HG03135 (cell line): ENCODE data around the gene PTPRM.

Experiments used
- ATAC-seq: cut with Tn5 transposase; IDR thresholded peaks from one replicate; pipeline ENCODE4 v1.9.1; 2021; ENCODE audit warnings: mild to moderate bottlenecking, moderate library complexity; ENCODE audit not compliant: unreplicated experiment

Gene PTPRM

DNA sequence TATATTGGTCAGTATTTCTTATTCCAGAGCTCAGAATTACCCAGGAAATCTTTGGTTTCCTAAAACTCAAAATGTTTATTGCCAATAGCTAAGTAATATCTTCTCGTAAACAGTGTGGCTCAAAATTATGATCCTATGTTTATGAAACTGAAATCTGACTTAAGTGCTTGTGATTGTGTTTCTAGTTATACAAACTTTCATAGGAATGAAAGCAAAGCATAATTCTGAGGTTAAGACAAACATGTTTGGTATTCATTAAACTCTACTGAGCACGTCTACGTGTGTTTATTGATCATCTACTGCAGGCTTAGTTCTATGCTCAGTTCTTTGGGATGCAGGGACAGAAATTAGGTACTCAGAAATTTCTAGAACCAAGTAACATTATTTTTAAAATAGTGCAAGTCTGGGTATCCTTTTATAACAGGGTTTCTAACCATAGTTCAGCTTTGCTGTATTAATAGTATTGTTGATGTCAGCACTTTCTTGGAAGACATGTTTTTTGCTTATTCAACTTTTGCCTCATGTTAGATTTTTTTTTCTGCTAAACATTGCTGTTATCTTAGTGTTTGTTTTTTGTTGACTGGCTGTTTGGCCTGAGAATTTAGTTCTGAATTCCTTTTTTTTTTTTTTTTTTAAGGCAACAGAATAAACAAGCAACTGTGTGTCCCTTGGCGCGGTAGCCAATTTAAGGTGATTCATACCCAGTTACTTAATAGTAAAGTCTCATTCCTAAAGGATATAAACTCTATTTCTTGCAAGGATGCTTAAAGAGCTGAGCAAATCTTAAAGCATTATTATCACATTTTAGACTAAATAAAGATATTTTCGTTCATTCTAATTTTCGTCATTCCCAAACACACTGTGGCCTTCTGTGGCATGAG, 31.3 kb downstream of the PTPRM start:
- ATAC-seq: no peak

DNA sequence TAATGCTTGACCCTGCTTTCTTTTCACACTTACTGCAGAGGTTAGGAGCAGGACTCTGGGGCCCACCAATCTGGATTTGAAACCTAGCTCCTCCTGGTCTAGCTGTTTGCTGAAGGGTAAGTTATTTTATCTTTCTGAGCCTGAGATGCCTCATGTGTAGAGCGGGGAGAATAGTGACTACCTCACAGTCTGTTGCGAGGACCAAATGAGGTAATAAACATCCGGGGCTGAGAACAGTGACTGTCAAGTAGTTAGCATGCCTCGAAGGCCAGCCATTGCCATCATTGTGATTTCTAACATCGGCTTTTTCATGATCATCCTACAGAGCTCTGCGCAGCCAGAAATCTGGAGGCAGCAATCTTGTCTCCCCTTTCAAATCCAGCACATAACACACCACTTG, 32.9 kb downstream of the PTPRM start:
- ATAC-seq: no peak

DNA sequence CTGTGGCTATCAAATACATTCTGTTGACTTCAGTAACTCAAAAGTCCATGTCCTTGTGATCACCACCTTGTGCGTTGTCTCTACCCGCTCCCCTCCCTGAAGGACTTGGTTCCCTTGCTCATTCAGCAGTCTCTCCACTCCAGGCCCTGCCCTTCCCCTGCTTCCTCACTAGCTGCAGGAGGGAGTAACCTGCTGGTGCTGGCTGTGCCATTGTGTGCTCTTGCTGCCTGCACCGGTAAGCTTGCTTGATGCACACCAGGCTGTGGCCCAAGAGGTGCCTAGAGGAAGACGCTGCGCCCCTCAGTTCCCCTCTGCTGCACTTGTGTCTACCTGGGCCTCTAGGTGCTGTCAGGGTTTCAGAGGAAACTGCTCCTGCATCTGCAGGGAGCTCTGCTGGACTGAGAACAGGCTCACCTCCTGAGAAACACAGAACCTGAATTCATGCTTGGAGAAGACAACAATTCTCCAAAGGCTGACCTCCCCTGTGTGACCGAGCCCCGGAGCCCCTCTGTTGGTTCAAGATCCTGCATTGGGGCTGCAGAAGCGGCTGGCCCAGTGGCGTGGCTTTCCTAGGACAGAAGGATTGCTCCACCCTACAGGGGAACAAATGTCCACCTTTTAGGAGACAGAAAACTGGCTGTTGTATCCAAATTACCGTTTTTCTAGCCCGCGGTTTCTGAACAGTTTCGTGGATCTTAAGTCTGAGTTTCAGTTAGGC, 33.6 kb downstream of the PTPRM start:
- no peak for ATAC-seq

DNA sequence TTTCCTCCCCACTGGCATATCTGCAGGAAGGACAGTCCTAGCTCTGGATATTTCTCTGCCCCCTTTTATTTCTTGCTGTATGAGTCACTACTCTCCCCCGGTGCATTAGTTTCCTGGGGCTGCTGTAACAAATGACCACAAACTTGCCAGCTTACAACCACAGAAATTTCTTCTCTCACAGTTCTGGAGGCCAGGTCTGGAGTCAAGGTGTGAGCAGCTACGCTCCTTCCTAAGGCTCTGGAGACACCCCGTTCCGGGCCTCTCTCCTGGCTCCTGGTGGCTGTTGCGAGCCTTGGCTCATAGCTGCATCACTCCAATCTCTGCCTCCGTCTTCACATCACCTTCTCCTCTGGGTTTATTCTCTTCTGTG, 34.1 kb downstream of the PTPRM start:
- no peak for ATAC-seq

DNA sequence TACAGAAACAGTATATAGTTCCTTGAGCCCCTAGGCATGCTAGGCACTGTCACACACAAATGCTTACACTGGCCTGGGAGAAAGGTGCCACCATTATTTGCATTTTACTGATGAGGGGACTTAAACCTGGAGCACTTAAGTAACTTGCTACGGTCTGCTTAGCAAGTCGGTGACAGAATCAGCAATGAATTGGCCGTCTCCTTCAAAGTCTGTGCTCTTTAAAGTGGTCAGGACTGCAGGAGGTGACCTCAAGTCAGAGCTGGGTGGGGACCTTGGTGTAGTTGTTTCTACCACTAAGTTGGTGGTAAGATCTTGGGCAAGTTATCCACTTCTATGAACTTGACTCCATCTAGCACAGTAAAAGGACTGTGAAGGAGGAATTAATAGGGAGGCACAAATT, 34.8 kb downstream of the PTPRM start:
- no peak for ATAC-seq

DNA sequence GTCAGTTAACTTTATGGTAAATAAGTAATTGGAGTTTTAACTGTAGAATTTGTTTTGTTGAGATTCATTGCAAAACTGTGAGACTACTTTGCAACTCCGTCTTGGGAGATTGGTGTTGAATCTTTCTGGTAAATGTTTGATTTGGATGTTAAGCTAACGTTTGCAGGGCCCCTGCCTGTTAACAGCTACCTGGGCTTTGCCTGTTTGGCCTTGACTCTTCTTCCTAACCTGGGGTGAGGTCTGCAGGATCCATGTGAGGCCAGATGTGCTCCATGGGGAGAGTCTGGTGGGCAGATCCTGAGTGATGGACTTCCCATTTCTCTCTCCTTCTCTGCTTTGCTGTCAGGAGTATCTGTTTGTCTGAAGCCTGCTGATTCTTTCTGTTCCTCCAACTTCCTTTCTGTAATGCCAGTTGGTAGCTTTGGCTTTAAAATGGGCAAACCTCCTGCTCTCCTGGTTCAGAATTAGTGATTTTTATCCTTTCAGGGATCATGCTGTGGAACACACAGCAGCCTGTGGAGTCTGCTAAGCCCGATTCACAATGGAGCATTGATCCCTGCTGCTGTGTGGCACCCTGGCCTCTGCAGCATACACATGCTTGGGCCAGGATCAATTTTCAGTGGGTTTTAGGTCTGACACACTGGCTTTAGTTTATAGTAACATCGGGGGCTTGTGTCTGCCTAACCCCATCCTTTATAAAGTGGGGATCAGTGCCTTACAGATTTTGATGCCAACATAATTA, 36.3 kb downstream of the PTPRM start:
- no peak for ATAC-seq

DNA sequence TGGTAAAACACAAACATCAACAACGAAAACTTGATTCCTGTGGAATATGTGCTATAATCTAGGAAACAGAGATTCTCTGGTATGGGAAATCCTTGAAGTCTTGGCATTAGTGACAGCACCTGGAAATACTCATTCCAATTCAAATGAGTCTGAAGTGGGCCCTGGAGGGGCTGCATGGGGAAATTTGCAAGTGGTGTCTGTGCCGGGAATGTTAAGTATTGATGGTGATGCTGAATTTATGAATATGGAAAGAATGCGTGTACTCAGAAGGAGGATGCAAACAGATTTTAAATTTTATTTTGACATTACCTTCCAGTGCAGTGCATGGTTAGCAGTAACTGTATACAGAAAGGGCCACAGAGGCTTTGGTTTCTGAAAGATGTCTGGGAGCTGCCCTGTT, 37.2 kb downstream of the PTPRM start:
- no peak for ATAC-seq

DNA sequence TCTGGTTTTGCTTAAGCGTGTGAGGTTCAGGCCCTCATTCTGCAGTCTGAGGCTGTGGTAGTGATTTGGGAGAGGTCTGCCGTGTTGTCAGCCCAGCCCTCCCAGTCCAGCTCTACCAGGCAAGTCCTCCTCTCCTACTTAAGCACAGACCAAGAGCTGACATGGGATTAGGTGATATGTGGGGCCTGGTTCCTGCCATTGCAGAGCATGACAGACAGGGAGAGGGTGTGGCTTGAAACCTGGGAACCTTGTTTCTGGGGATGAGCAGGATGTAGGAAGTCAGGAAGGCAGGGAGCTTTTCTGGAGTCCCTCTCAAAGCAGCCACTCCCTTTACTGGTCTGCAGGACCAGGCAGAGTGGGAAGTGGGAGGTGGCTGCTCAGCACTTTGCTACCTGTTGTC, 38.6 kb downstream of the PTPRM start:
- no peak for ATAC-seq

DNA sequence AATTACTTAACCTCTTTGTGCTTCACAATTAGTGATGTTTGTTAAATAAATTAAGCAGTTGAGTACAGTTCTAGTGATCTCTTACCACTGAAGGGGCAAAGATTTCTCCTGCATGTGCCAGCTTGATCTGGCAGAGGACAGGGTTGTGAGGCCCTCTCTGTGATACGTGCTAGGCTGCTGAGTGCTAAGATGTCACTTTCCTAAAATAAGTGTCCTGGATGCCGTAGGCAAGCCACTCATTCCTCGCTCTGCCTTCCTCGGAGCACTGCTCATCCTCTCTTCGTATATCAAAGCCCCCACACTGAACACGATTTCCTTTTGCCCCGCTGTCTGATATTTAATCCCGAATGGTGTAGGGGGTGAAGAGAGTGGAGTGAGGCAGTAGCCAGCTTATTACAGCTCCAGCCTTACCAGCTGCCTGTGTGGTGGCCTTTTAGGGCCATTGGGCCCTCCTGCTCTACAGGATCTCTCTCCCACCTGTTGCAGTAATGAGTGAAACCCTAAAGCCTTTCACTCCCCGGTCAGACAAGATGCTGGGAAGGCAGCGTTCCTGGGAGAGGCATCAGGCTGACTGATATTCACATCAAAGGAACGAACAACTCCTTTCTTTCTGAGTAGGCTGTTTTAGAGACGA, 40.5 kb downstream of the PTPRM start:
- no peak for ATAC-seq

DNA sequence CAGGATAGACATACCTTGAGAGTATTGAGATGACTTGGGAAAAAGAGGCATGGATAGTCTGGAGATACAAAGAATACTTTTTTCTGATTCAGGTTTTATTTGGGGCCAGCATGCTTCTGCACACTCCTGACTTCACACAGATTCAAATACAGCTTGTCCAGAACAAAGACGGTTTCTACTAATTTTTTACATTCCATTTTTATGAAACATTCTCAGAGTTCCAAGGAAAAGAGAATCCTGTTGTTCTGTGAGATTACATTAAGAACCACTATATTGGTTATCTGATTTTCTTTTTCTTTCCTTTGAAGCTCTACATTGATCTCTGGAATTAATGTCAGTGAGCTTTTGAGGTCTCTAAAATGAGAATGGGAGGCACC, 41.0 kb downstream of the PTPRM start:
- no peak for ATAC-seq

DNA sequence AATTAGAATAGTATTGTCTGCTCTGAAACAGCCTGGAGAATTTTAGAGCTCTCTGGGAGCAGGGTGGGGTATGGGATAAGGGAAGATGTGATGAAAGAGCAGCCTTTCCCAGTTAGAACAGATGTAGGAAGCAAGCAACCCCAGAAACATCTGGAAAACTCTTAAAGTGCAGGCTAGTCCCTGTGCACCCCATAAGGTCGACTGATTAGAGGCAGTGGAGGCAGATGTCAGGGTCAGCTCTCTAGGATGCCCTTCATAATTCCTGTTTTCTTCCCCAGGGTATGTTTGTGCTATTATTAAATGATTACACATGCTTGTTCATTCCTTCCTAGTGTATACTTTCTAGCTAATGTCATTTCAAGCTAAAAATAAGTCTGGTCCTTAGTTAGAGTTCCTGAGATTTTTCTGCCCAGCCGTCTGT, 41.7 kb downstream of the PTPRM start:
- no peak for ATAC-seq

DNA sequence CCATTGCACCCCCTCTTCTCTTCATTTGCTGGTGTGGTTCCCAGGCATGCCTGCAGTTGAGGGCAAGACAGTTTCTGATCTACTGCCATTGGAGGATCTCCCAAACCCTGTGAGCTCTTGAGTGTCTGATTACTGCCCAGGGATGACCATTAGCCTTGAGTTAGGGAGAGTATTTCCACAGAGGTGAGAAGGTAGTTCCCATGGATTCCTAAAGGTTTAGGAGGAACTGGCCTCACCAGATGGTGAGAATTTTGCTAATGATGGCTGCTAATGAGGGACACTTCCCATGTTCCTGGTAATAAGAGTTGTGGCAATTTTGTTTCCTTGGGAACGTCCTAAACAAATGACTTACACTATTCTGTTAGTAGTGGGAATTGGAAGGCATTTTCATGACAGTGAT, 42.5 kb downstream of the PTPRM start:
- no peak for ATAC-seq

DNA sequence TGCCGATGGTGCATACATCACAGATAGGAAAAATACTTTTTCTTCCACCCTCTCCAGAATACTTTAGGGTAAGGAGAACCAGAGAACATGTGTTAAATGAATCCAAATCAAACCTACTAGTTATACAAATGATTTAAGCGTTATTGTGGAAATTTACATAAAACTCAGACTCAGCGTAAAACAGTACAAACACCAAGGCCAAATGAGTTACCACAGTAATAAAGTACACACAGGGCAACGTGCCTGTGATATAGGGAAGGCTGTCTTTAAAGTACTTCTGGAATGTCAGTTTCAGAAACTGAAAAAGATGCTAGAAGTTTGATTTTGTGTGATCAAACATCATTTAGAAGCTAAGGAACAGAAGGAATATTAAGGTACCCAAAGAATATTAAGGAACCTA, 46.9 kb downstream of the PTPRM start:
- ATAC-seq: no peak

DNA sequence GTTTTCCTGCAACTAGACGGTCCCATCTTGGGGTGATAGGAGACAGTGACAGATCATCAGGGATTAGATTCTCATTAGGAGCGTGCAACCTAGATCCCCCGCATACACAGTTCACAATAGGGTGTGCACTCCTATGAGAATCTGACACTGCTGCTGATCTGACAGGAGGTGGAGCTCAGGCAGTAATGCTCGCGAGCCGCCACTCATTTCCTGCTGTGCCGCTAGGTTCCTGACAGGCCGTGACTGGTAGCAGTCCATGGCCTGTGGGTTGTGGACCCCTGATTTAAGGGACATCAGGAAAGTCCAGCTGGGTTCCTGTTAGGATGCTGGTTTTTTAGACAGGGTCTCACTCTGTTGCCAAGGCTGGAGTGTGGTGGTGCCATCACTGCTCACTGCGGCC, 48.7 kb downstream of the PTPRM start:
- ATAC-seq: no peak

DNA sequence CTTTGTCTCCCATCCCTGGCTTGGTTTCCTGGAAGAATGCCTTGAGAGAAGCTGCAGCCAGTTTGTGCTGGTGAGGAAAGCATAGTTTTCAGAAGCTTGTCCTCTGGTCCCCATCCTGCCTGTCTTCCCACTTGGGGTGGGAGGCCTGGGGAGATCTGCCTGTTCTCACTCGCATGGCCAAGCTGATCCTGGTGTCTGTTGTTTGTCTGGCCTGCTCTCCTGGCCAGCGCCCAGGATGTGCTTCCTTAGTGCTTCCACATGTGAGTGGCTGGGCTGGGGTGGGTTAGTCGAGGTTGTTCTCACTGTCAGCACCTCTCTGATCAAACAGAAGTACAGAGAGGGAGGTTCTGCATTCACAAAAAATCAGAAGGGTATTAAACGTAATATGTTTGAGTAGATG, 49.5 kb downstream of the PTPRM start:
- no peak for ATAC-seq

DNA sequence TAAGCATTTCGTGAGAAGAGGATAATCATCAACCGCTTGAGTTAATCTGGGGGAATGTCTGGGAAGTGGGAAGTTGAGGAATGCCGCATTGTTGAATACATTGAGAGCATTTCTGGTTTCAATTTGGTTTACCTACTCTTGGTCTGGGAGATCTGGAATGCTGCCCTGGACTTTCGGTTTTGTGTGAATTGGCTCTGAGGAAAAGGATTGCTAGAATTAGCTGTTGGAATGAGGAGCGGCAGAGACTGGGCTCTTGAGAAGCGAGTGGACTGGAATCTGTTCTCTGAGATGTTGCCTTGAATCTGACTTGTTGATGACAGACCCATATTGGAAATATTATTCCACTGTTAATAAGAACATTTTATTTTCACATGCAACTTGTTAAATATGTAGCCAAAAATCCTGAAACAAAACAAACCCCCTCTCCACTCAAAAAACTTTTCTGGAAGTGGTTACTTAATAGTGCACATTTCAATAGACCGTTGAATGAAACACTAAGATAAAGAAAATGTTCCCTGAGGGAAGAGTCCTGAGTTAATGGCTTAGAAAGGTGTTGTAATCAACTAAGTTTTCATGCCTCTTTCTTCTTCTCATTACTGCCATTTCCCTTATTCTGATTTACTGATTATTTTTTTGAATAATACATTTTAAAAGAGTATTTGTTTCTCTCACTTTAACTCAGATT, 50.8 kb downstream of the PTPRM start:
- ATAC-seq: no peak

DNA sequence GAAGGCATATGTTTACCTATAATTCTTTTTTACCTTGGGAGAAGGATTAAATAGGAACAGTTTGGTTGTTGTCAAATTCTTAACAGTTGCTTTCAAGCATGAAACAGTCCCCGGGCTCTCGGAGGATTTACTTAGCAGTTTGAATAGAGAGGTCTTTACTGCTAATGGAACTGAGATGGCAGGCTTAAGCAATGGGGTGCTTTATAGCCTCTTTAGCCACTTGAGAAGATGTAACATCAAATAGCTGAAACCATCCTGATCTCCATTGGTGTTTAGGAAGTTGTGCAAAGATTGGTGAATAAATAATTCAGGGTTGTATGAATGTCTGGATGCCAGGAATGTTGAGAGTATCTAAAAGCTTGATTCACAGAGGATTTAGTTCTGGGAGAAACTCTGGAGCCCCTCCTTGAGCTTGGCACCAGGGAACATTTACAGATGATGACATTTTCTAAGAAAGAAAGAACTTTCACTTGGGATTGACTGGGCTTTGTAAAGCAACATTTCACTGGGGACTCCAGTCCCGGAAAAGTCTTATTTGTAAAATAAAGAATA, 51.9 kb downstream of the PTPRM start:
- no peak for ATAC-seq

DNA sequence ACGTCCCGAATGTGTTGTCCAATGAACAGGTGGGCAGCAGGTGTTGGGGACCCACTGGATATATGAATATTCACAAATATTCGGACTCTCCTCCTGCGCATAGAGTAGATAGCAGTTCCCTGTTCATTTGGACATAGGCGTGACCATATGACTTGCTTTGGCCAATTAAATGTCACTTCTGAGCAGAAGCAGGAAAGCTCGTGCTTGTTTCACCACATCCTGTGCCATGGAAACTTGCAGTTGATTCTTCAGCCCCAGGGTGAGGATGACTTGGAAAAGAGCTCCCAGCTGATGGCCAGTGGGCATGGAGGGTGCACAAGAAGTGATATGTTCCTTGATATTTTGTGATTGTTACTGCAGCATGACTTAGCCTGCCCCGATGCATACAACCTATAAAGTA, 52.6 kb downstream of the PTPRM start:
- no peak for ATAC-seq

DNA sequence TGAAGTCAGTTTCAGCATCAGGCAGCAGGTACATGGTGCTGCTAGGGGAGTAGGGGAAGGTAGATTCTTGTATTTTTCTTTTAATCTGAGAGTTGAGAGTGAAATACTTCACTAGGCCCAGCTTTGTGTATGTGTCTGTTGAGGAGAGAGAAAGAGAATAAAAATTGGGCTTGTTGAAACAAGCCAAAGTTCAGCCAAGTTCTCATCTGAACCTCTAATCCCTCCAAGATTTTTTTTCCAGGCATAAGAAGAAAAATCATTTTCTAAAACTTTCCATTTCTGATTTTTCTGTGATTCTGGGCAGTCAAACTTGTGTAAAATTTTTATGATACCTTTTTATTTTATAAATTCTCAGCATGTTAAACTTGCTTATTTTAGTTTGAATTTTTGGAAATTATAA, 55.6 kb downstream of the PTPRM start:
- no peak for ATAC-seq

DNA sequence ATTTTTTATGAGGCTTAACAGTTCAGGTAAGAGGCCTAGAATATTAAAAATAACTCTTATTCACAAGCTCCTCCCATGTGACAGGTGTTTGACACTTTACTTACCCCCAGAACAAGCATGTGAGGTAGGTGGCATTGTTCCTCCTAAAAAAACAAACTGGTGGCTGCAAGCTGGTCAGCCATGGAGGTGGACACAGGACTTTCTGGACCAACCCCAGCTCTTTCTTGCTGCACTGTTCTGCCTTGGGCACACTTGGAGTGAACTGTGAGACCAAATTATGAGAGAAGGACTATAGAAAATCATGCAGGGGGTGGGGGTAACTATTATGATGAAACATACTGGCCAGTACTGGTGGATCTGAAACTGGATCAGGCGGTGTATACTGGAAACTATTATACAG, 56.6 kb downstream of the PTPRM start:
- no peak for ATAC-seq

DNA sequence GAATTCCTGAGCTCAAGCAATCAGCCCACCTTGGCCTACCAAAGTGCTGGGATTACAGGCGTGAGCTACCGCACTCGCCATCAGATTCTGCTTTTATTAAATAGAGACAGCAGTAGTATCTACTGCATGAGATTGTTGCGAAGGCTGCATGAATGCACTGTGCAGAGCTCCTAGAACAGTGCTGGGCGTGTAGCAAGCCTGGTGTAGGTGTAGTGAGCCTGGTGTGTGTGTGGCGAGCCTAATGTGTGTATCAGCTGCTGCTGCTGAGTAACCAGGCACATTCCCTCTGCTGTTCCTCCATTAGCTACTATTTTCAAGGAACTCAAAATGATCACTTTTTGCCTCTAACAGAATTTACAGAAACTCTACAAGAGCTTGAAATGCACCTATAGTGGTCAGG, 57.6 kb downstream of the PTPRM start:
- no peak for ATAC-seq
